ENCODE results near the gene EEFSEC. TPM values are rescaled to one million over a fixed set of nuclear protein-coding genes. Genes with fewer than 3 reads are reported as not detected.

EEFSEC gene
- total and polyA plus RNA-seq, 2 of the 8 experiments (the other 6 are each of a cell fraction or from before 2014, with no cell fraction given): 13.1 to 19.8 TPM

GRCh38 chr3:128256131-128256530 lies 102.8 kb downstream of the EEFSEC start:
- no peak overlapping the region for H2BK20ac ChIP-seq (ENCODE audit: low read length)
- no peaks in the 10 kb centered on the region for H3K23me2 ChIP-seq (ENCODE audit: low read depth, low read length)
- H2BK12ac ChIP-seq (ENCODE audit: low read depth, low read length): no peak overlapping the region
- CTCF ChIA-PET (ENCODE audit: partially characterized antibody): interaction anchor here (0.8 to 7.7 kb wide), 14 partner anchors 10 to 106 kb away, joined by 3 to 63 read pairs (median 4); no protein-coding TSS in a partner anchor
- H3K4me3 ChIP-seq (ENCODE audit: extremely low read depth in 1 of 4, insufficient read depth in 2 of 4, low read depth in 3 of 4, low read length in 4 of 4): no peak overlapping the region
- H3K18ac ChIP-seq (ENCODE audit: extremely low read depth, low read length): no peak overlapping the region
- no peaks in the 10 kb centered on the region for H4K20me1 ChIP-seq (replicated peaks in 1 of 2; ENCODE audit: control insufficient read depth in 1 of 2, insufficient read depth in 2 of 2, low read length in 2 of 2)
- POLR2A ChIA-PET (ENCODE audit: partially characterized antibody): interaction anchor here (1.6 kb wide), 1 partner anchor 66 kb away, joined by 3 read pairs; no protein-coding TSS in a partner anchor
- no peak overlapping the region for H2AK5ac ChIP-seq (ENCODE audit: low read depth, low read length)
- no peaks in the 10 kb centered on the region for H3K79me1 ChIP-seq (ENCODE audit: low read depth, low read length)
- H3K9me3 ChIP-seq (ENCODE audit: insufficient read depth in 2 of 2, low read depth in 1 of 2, low read length in 1 of 2): peaks cover 0 to 12% of the 10 kb centered on the region in 2 experiments; a peak in 2 of 4 replicates
- H3K56ac ChIP-seq (replicated peaks; ENCODE audit: insufficient read length, low read depth, low read length): no peak overlapping the region
- no peak overlapping the region for H3K14ac ChIP-seq (ENCODE audit: insufficient read length)
- no peak for FAIRE-seq
- H2BK15ac ChIP-seq (ENCODE audit: low read length): no peak overlapping the region
- H3K36me3 ChIP-seq (ENCODE audit: control insufficient read depth in 2 of 4, insufficient read depth in 4 of 4, low read length in 3 of 4): no peaks in the 10 kb centered on the region
- no peak overlapping the region for H3K23ac ChIP-seq (ENCODE audit: insufficient read length)
- H2BK5ac ChIP-seq (ENCODE audit: low read depth, low read length): no peak overlapping the region
- no peaks in the 10 kb centered on the region for H3K27me3 ChIP-seq (replicated peaks in 1 of 4; ENCODE audit: control insufficient read depth in 3 of 4, extremely low read depth in 1 of 4, insufficient read depth in 3 of 4, low read length in 3 of 4)
- H4K8ac ChIP-seq (ENCODE audit: extremely low read depth, insufficient read depth, low read length): no peak overlapping the region
- no peak overlapping the region for H3K27ac ChIP-seq (ENCODE audit: low read depth, low read length)
- no peak overlapping the region for H3K4ac ChIP-seq (replicated peaks; ENCODE audit: insufficient read length, low read depth, low read length)
- no peaks in the 10 kb centered on the region for H3K79me2 ChIP-seq (ENCODE audit: control insufficient read depth in 1 of 2, insufficient read depth in 2 of 2, low read length in 2 of 2)
- no peak overlapping the region for H4K91ac ChIP-seq (replicated peaks; ENCODE audit: insufficient read length, low read length)
- 0 out of 7 replicates have a peak, but pooled peaks cover 0 to 5% (median 0%) of the 10 kb centered on the region in 4 experiments for H3K4me1 ChIP-seq (replicated peaks in 1 of 4; ENCODE audit: control insufficient read depth in 3 of 4, insufficient read depth in 4 of 4, low read length in 3 of 4)
- no peak overlapping the region for H4K5ac ChIP-seq (ENCODE audit: insufficient read length, low read depth, low read length)
- WGBS, 2 experiments (ENCODE audit: extremely low coverage in 1 of 2, insufficient coverage in 1 of 2, insufficient read length in 1 of 2, insufficient replicate concordance in 2 of 2, low coverage in 1 of 2, low lambda C conversion rate in 2 of 2, missing lambda C conversion rate in 1 of 2): 84% methylated on average over 2 of the region's 2 CpGs; no CpG with 5 or more reads in 1 of the 2 experiments
- no peak overlapping the region for H3K9ac ChIP-seq (replicated peaks in 1 of 4; ENCODE audit: extremely low read depth in 1 of 4, low read depth in 3 of 4, low read length in 3 of 4)
- DNase-seq (ENCODE audit: low read depth in 1 of 2, low spot score in 2 of 2): no peak
- H3K4me2 ChIP-seq (ENCODE audit: insufficient read depth in 1 of 2, low read depth in 2 of 2, low read length in 2 of 2): no peak overlapping the region
- H2BK120ac ChIP-seq (replicated peaks; ENCODE audit: low read depth, low read length): no peak overlapping the region
- no peak overlapping the region for H2AFZ ChIP-seq (ENCODE audit: low read length)
- TF ChIP-seq GTF2F1 (IDR thresholded peaks at IDR 0.05; ENCODE audit: borderline replicate concordance, low read depth, low read length): no peak
- no peak for TF ChIP-seq CHD1 (IDR thresholded peaks at IDR 0.05; ENCODE audit: low read depth, low read length)
- no peak for TF ChIP-seq MAFK (IDR thresholded peaks at IDR 0.05; ENCODE audit: low read depth, low read length)
- TF ChIP-seq TAF7 (optimal IDR thresholded peaks at IDR 0.05; ENCODE audit: borderline replicate concordance, low read depth, low read length): no peak
